ENCODE results near the gene AGBL5. TPM values are rescaled to one million over a fixed set of nuclear protein-coding genes. Genes with fewer than 3 reads are reported as not detected.

AGBL5 gene
- total and polyA plus RNA-seq, 2 of the 13 experiments (the other 11 are each of a cell fraction or from before 2014, with no cell fraction given), result 55.9 to 73.3 TPM

GRCh38 chr2:27095745-27096651 is 44.5 kb downstream of the AGBL5 start (continued):
- TF ChIP-seq E2F2 (CRISPR knock-in tag; IDR thresholded peaks at IDR 0.05; ENCODE audit: borderline replicate concordance) (peak; percentile 56; the same call in 1 of the 2 replicates), HINFP (CRISPR knock-in tag; IDR thresholded peaks at IDR 0.05; ENCODE audit: low read depth) (peak; percentile 55; the same call in 1 of the 2 replicates), RAD51 (IDR thresholded peaks at IDR 0.05; ENCODE audit: borderline replicate concordance) (no peak), SUZ12 (IDR thresholded peaks at IDR 0.05; ENCODE audit: low read depth, low read length) (peak; percentile 72), ZNF496 (CRISPR knock-in tag; IDR thresholded peaks at IDR 0.05; ENCODE audit: insufficient replicate concordance) (no peak), ZNF335 (CRISPR knock-in tag; IDR thresholded peaks at IDR 0.05) (peak; percentile 88), ZKSCAN1 (IDR thresholded peaks at IDR 0.05; ENCODE audit: low read length) (0 out of 2 replicates have a peak, but pooled peaks have one; percentile 10), ZSCAN29 (CRISPR knock-in tag; conservative IDR thresholded peaks at IDR 0.05) (peak; percentile 95), ZNF264 (CRISPR knock-in tag; IDR thresholded peaks at IDR 0.05) (peak; percentile 95), ZNF256 (CRISPR knock-in tag; conservative IDR thresholded peaks at IDR 0.05) (peak; percentile 93), ZBTB44 (CRISPR knock-in tag; IDR thresholded peaks at IDR 0.05) (no peak), ZNF703 (CRISPR knock-in tag; IDR thresholded peaks at IDR 0.05; ENCODE audit: borderline replicate concordance) (no peak; the same call in 1 of the 2 replicates), CSRNP1 (CRISPR knock-in tag; IDR thresholded peaks at IDR 0.05) (peak; percentile 84), ZNF431 (CRISPR knock-in tag; IDR thresholded peaks at IDR 0.05; ENCODE audit: borderline replicate concordance, low read depth) (peak; percentile 44; the same call in 1 of the 2 replicates), RXRB (CRISPR knock-in tag; IDR thresholded peaks at IDR 0.05; ENCODE audit: borderline replicate concordance) (peak; percentile 96), ZNF275 (CRISPR knock-in tag; IDR thresholded peaks at IDR 0.05; ENCODE audit: borderline replicate concordance) (peak; percentile 82; the same call in 1 of the 2 replicates), ATAD3A (CRISPR knock-in tag; IDR thresholded peaks at IDR 0.05) (no peak), GLMP (CRISPR knock-in tag; IDR thresholded peaks at IDR 0.05; ENCODE audit: borderline replicate concordance) (no peak; the same call in 1 of the 2 replicates), NR3C1 (CRISPR knock-in tag; IDR thresholded peaks at IDR 0.05) (no peak), ZNF619 (CRISPR knock-in tag; IDR thresholded peaks at IDR 0.05) (peak; percentile 98; the same call in 1 of the 2 replicates)

Data from HepG2 (cell line).